Omental fat pad (tissue), 4 donors: ENCODE results near the gene UMODL1. TPM values are rescaled to one million over a fixed set of nuclear protein-coding genes. Genes with fewer than 3 reads are reported as not detected.

Experiments used
- ATAC-seq: fragments of 150-250 bp; one replicate; pipeline ENCODE4 v1.9.1; 2016; ENCODE audit warnings: mild to moderate bottlenecking, moderate library complexity; ENCODE audit not compliant: low FRiP score
- DNase-seq: peaks from one replicate; pipeline ENCODE4 v3.0.0-alpha.2; 2019; ENCODE audit warnings: low spot score
- CTCF ChIP-seq, 3 donors: fragments of 450-650 bp; IDR thresholded peaks; one replicate each; pipeline ENCODE4 v1.5.1; 2016 to 2017; ENCODE audit warnings: antibody characterized with exemption in 3 of 3, mild to moderate bottlenecking in 3 of 3, moderate library complexity in 2 of 3
- total RNA-seq, 4 donors: library from RNA; depleted of rRNA; stranded (reverse); fragments of >200 nt; gene quantifications; one replicate each; pipeline ENCODE4 v1.1.0, GENCODE V29; 2016

UMODL1 gene
- total RNA-seq, 4 donors from 2014 or later = not detected

- no peak for TF ChIP-seq CTCF (IDR thresholded peaks at IDR 0.05)
- ATAC-seq = no peak
- DNase-seq = no peak
These were observed 25.4 kb downstream of the UMODL1 start for GRCh38 chr21:42096566-42096965.

- no peak for TF ChIP-seq CTCF (IDR thresholded peaks at IDR 0.05)
- ATAC-seq (no peak), DNase-seq (no peak)
These were observed 26.2 kb downstream of the UMODL1 start for GRCh38 chr21:42097274-42097673.

- no peak for TF ChIP-seq CTCF (IDR thresholded peaks at IDR 0.05)
- ATAC-seq (peak; percentile 75), DNase-seq (no peak)
These were observed 26.8 kb downstream of the UMODL1 start for GRCh38 chr21:42097860-42098454.

- TF ChIP-seq CTCF (IDR thresholded peaks at IDR 0.05) = no peak
- no peak for DNase-seq
These were observed 27.9 kb downstream of the UMODL1 start for GRCh38 chr21:42098957-42099505.

GRCh38 chr21:42101246-42101645, 30.1 kb downstream of the UMODL1 start:
- DNase-seq (no peak), ATAC-seq (no peak)
- no peak for TF ChIP-seq CTCF (IDR thresholded peaks at IDR 0.05)

More at GRCh38 chr21:42098957-42099505, 27.9 kb downstream of the UMODL1 start:
- ATAC-seq = no peak

- TF ChIP-seq CTCF (IDR thresholded peaks at IDR 0.05) = no peak
- DNase-seq (no peak), ATAC-seq (no peak)
These were observed 31.0 kb downstream of the UMODL1 start for GRCh38 chr21:42102076-42102475.

- ATAC-seq (no peak), DNase-seq (no peak)
- no peak for TF ChIP-seq CTCF (IDR thresholded peaks at IDR 0.05)
These were observed 31.4 kb downstream of the UMODL1 start for GRCh38 chr21:42102526-42102925.
